ENCODE measurements around the gene RPS6KA2. TPM values are rescaled to one million over a fixed set of nuclear protein-coding genes. Genes with fewer than 3 reads are reported as not detected.

RPS6KA2 gene
- polyA plus RNA-seq, 1 donor (not counting 4 experiments of a cell fraction or from before 2014, with no cell fraction given), result 8.2 TPM

- Histone ChIP-seq H4K20me1 (ENCODE audit: control insufficient read depth, extremely low read depth, insufficient read depth, low read length) (no peaks in the 10 kb centered on the region), H3K9me3 (ENCODE audit: control insufficient read depth, low read depth, low read length) (no peaks in the 10 kb centered on the region), H3K27ac (ENCODE audit: control insufficient read depth, insufficient read depth, low read length) (no peak overlapping the region), H3K79me2 (ENCODE audit: control insufficient read depth, insufficient read depth, low read length) (no peaks in the 10 kb centered on the region), H3K36me3 (ENCODE audit: control insufficient read depth in 2 of 2, extremely low read depth in 1 of 2, insufficient read depth in 2 of 2, low read length in 2 of 2) (no peaks in the 10 kb centered on the region), H3K27me3 (ENCODE audit: control insufficient read depth, extremely low read depth, insufficient read depth, low read length) (no peaks in the 10 kb centered on the region), H3K4me3 (ENCODE audit: control insufficient read depth in 2 of 3, extremely low read depth in 1 of 3, insufficient read depth in 2 of 3, low read depth in 1 of 3, low read length in 3 of 3) (no peak overlapping the region), H3K9ac (ENCODE audit: control insufficient read depth, extremely low read depth, insufficient read depth, low read length) (no peak overlapping the region), H3K4me1 (ENCODE audit: control insufficient read depth, extremely low read depth, insufficient read depth, low read length) (no peaks in the 10 kb centered on the region), H2AFZ (ENCODE audit: control insufficient read depth, low read length) (no peak overlapping the region), H3K4me2 (ENCODE audit: control insufficient read depth, extremely low read depth, insufficient read depth, low read depth, low read length) (no peak overlapping the region), H3K9me1 (ENCODE audit: control insufficient read depth, extremely low read depth, insufficient read depth, low read length) (no peaks in the 10 kb centered on the region)
- TF ChIP-seq CTCF (optimal IDR thresholded peaks at IDR 0.05 in 1 of 3, IDR thresholded peaks at IDR 0.05 in 1 of 3, conservative IDR thresholded peaks at IDR 0.05 in 1 of 3; ENCODE audit: extremely low read depth in 1 of 3, insufficient read depth in 2 of 3, low read length in 3 of 3) (no peak), EZH2 (IDR thresholded peaks at IDR 0.05; ENCODE audit: low read length) (no peak)
- dilution Hi-C loops (cut with MboI; ENCODE audit: extremely low pct_ligation_motif_present, low sequenced_read_pairs), result no loop called here
- DNase-seq (ENCODE audit: low read depth, low spot score), result no peak
- FAIRE-seq, result no peak
Measured at GRCh38 chr6:166507380-166507779, 119.7 kb downstream of the RPS6KA2 start.

DNA sequence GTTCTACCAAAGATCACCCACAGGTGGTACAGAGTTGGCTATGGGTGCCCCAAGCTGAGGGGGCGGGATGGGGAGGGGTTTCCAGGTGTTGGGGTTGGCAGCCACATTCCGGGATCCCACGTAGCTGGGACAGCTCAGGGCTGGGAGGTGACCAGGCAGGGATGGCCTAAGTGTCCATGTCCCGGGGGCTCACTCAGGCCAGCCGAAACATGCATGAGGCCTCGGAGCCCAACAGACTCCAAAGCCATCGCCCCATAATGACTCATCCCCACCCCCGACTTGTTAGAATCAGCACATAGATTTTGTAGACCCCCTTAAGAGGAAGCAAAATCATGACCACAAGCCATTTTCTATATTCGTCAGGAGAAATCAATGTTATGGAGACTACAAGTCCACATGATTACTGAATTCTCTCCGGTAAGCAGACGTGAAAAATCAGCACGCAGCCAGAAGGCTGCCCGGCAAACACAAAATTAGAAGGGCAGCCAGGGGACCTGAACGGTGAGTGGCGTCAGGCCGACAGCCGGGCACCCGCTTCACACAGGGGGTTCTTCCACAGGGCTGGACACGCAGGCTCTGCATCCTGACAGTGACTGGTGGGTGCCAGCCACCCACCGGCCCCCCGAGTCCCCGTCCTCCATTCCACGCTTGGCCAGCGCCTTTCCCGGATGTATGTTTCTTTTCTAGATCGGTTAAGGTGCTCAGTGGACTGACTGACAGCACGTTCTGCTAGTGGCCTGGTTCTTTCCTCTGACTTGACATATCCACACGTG is 121.7 kb downstream of the RPS6KA2 start:
- H2AFZ ChIP-seq (ENCODE audit: control insufficient read depth, low read length), result no peak overlapping the region
- DNase-seq (ENCODE audit: low read depth, low spot score) (no peak), FAIRE-seq (no peak)
- H3K27me3 ChIP-seq (ENCODE audit: control insufficient read depth, extremely low read depth, insufficient read depth, low read length), result no peaks in the 10 kb centered on the region
- H3K36me3 ChIP-seq (ENCODE audit: control insufficient read depth in 2 of 2, extremely low read depth in 1 of 2, insufficient read depth in 2 of 2, low read length in 2 of 2), result no peaks in the 10 kb centered on the region
- no peak overlapping the region for H3K27ac ChIP-seq (ENCODE audit: control insufficient read depth, insufficient read depth, low read length)
- H3K9me1 ChIP-seq (ENCODE audit: control insufficient read depth, extremely low read depth, insufficient read depth, low read length), result no peaks in the 10 kb centered on the region
- no peaks in the 10 kb centered on the region for H3K9me3 ChIP-seq (ENCODE audit: control insufficient read depth, low read depth, low read length)
- dilution Hi-C loops (cut with MboI; ENCODE audit: extremely low pct_ligation_motif_present, low sequenced_read_pairs), result no loop called here
- no peak overlapping the region for H3K4me2 ChIP-seq (ENCODE audit: control insufficient read depth, extremely low read depth, insufficient read depth, low read depth, low read length)
- no peaks in the 10 kb centered on the region for H3K4me1 ChIP-seq (ENCODE audit: control insufficient read depth, extremely low read depth, insufficient read depth, low read length)
- H4K20me1 ChIP-seq (ENCODE audit: control insufficient read depth, extremely low read depth, insufficient read depth, low read length), result no peaks in the 10 kb centered on the region
- no peak overlapping the region for H3K4me3 ChIP-seq (ENCODE audit: control insufficient read depth in 2 of 3, extremely low read depth in 1 of 3, insufficient read depth in 2 of 3, low read depth in 1 of 3, low read length in 3 of 3)
- TF ChIP-seq CTCF (optimal IDR thresholded peaks at IDR 0.05 in 1 of 3, IDR thresholded peaks at IDR 0.05 in 1 of 3, conservative IDR thresholded peaks at IDR 0.05 in 1 of 3; ENCODE audit: extremely low read depth in 1 of 3, insufficient read depth in 2 of 3, low read length in 3 of 3) (no peak), EZH2 (IDR thresholded peaks at IDR 0.05; ENCODE audit: low read length) (no peak)
- H3K9ac ChIP-seq (ENCODE audit: control insufficient read depth, extremely low read depth, insufficient read depth, low read length), result no peak overlapping the region
- H3K79me2 ChIP-seq (ENCODE audit: control insufficient read depth, insufficient read depth, low read length), result no peaks in the 10 kb centered on the region
